DMS 273 treated with DMSO at 0.1 percent for 48 hours (cell line): ENCODE measurements around the gene CORO1C.

Experiments used
- DNase-seq: peaks from one replicate; lab custom pipeline; 2025; lab: John Stamatoyannopoulos, UW

CORO1C gene

GRCh38 chr12:108647585-108648287 is 83.6 kb downstream of the CORO1C start:
- no peak for DNase-seq

- DNase-seq = no peak
Observed at GRCh38 chr12:108646600-108647579, 84.4 kb downstream of the CORO1C start.

GRCh38 chr12:108645686-108646599 is 85.4 kb downstream of the CORO1C start:
- no peak for DNase-seq

GRCh38 chr12:108644811-108645120 is 86.6 kb downstream of the CORO1C start:
- no peak for DNase-seq

GRCh38 chr12:108643941-108644810 is 87.1 kb downstream of the CORO1C start:
- DNase-seq = no peak

- DNase-seq = no peak
Observed at GRCh38 chr12:108642899-108643654, 88.2 kb downstream of the CORO1C start.

GRCh38 chr12:108642269-108642870 is 88.9 kb downstream of the CORO1C start:
- peak; percentile 67 for DNase-seq

- no peak for DNase-seq
Observed at GRCh38 chr12:108641446-108642268, 89.7 kb downstream of the CORO1C start.

GRCh38 chr12:108640802-108641445 is 90.4 kb downstream of the CORO1C start:
- no peak for DNase-seq

GRCh38 chr12:108638997-108639822 is 92.1 kb downstream of the CORO1C start:
- DNase-seq = no peak

GRCh38 chr12:108638141-108638827 is 93.0 kb downstream of the CORO1C start:
- no peak for DNase-seq

- DNase-seq = no peak
Observed at GRCh38 chr12:108637222-108637971, 93.9 kb downstream of the CORO1C start.

GRCh38 chr12:108635997-108636808 is 95.1 kb downstream of the CORO1C start:
- DNase-seq = no peak

- DNase-seq = no peak
Observed at GRCh38 chr12:108635201-108635996, 95.9 kb downstream of the CORO1C start.

- no peak for DNase-seq
Observed at GRCh38 chr12:108634341-108634751, 97.0 kb downstream of the CORO1C start.
